HG02759 (cell line): Measurements from ENCODE around the gene CARMIL1.

Source experiments
- ATAC-seq: cut with Tn5 transposase; IDR thresholded peaks from one replicate; pipeline ENCODE4 v1.9.1; 2021; ENCODE audit warnings: mild to moderate bottlenecking, moderate library complexity; ENCODE audit not compliant: unreplicated experiment

The CARMIL1 gene

GRCh38 chr6:25637960-25638434, 358.8 kb downstream of the CARMIL1 start:
- no peak for ATAC-seq

DNA sequence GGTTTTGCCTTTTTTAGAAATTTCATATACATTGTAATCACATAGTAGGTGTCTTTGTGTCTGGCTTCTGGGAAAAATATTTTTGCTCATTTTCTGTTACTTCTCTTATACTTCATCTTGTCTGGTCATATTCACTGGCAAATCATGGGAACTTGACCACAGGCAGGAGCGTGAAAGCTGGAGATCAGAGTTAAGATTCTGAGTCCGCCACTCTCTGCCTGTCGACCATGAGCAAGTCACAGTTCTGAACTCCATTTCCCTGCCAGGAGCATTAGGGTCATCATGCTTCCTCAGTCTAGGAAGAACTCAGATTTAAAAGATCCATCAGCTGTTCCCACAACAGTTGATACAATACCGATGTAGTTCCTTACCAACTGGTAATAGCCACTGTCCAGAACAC, 360.5 kb downstream of the CARMIL1 start:
- ATAC-seq, result no peak

- no peak for ATAC-seq
These were observed 361.3 kb downstream of the CARMIL1 start for GRCh38 chr6:25640446-25640845.

- ATAC-seq, result no peak
These were observed 361.7 kb downstream of the CARMIL1 start for GRCh38 chr6:25640891-25641290.

GRCh38 chr6:25641377-25641776, 362.2 kb downstream of the CARMIL1 start:
- no peak for ATAC-seq

DNA sequence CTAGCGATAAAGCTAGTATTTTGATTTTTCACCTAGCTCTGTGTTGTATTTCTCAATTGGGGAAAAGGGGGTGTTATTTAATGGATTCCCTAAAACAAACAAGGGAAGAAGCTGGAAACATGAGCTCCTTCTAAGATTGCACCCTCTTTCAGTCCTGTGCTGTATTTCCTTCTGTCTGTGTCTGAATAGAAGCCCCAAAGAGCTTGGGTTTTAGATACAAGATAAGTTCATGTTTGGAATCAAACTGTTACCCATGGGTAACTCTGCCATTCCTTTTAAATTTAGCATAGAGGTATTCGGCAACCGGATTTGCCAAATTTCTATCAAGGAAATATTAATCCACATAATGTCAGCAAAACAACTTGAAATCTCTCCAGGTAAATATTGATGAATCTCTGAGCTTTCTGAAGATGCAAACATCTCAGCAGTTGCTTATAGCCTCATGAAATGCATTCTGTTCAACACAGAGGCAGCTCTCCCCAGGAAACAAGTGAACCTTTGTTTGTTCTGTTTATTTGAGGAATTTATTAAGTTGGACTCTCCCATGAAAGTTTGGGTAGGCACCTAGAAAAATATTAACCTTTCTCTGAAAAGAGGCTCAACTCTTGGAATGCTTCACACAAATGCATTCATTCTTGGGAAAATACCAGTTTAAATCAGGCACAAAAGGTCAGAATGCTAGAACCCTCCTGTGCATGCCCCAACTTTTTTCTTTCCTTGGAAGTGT, 362.9 kb downstream of the CARMIL1 start:
- no peak for ATAC-seq

DNA sequence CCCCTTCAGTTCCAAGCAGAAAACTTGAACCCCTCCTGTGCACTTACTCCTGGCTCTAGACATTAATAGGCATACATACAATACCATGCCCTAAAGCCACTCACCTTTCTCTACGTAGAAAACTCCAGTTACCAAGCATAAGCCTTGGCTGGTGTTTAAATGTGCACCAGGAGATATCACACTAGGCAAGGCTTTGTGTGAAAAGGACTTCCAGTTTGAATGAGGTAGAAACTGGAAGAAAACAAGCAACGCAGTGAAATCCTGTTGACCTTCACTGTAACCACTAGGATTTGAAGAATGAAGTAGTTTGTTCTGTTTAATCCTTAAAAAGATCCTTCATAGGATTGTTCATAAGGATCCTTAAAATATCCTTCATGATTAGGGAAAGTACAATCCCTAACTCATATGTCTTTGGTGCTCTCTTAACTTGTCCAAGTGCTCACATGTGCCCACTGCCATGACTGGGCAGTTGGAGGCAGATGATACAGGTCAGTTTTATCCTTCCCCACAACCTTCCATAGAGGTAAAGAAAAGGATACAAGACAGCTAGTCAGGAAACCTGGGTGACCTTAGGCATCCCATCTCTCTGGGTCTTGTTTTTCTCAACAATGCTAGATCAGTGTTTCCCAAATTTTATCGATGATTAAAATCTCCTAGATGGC, 363.6 kb downstream of the CARMIL1 start:
- no peak for ATAC-seq

DNA sequence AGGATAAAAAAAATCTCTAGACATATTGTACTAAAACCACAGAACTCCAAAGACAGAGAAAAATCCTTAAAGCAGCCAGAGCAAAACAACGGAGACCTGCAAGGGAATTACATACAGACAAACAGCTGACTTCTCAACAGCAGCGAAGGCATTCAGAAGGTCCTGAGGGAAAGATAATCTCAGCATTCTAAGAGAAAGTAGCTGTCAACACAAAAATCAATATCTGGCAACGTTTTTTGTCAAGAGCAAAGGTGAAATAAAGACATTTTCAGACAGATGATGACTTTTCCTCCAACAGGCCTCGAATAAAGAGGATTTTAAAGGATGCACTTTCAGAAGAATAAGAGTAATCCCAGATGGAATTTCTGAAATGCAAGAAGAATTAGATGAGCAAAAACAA, 366.7 kb downstream of the CARMIL1 start:
- ATAC-seq, result no peak

DNA sequence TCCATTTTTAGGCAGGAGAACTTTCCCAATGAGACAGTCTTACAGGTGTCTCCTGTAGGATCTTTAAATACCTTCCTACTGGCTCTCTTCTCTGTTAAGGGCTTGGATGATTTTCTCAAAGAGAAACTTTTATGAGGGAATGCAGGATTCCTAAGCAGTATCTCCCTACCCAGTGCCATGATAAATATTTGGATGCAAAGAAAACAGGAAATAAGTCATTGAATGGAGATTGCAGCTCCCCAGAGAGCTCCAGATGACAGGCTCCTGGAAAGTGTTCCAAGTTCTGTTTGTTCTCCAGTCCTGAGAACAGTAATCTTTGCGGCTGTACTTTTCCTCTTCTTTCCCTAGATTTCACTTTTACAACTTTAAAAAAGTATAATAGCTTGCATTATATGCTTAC, 370.4 kb downstream of the CARMIL1 start:
- ATAC-seq, result no peak

GRCh38 chr6:25652007-25652515, 372.9 kb downstream of the CARMIL1 start, which contains the start of gene SCGN:
TSS of gene SCGN (plus strand) at chr6:25652215. CDS start at chr6:25652404, 189 bp downstream.
- ATAC-seq, result no peak

GRCh38 chr6:25655723-25656122, 376.5 kb downstream of the CARMIL1 start:
- ATAC-seq, result no peak

DNA sequence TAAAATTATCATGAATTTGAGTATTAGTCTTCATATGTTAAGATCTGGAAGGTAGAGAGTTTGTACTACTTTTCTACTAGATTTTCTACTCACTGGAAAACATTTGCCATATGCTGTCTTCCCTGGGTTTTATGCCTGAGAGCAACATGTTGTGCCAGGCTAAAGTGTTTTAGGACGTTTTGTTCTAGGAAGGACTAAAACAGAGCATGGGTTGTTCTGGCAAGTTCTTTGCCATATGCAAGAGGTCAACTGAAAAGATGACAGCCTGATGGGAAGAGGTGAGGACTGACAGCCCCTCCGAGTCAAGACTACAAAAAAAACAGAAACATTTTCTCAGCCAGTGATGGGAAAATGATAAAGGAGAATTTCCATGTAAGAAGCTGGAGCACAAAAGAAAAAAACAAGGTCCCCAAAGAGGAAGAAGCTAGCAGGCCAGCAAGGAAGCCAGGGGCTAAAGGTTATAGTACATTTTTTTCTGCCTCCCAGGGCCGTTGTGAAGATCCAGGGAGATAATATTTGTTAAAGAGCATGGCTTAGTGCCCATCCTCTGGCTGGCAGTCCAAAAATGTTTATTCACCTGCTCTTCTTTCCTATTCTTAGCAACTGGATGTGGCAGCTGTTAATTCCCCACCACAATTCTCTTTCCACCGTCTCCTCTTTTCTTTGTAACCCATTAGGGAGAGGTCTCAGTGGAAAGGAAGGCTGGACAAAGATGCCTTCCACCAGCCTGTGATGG, 380.6 kb downstream of the CARMIL1 start:
- ATAC-seq, result no peak

- no peak for ATAC-seq
These were observed 381.3 kb downstream of the CARMIL1 start for GRCh38 chr6:25660512-25660911.

- no peak for ATAC-seq
These were observed 382.1 kb downstream of the CARMIL1 start for GRCh38 chr6:25661129-25661779.

GRCh38 chr6:25665455-25665854, 386.3 kb downstream of the CARMIL1 start:
- ATAC-seq, result no peak

DNA sequence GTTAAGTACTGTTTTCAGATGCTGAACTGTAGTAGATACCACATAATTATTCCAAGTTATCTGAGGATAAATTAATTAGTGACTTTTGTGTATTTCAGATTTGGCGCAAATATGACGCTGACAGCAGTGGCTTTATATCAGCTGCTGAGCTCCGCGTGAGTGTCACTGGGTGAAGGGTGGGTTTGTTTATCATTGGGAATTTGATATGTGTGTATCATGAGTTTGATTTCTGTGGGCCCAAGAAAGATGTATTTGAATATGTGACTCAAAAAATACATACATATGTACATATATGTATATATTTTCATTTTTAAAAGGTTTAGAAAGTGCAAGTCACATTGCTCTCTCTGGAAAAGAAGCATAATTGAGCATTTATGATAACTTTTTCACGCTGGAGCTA, 390.2 kb downstream of the CARMIL1 start:
- ATAC-seq, result no peak
